ENCODE data around the gene PARP1. TPM values are rescaled to one million over a fixed set of nuclear protein-coding genes. Genes with fewer than 3 reads are reported as not detected.

The PARP1 gene
- 10 to 100 TPM; 30.9 to 65.1 (median 48.2) TPM for total RNA-seq

- peak within 1 kb of the TSS; percentile 86 for H3K4me3 ChIP-seq (ENCODE audit: low read depth, poor library complexity, severe bottlenecking)
- WGBS, 2 donors, result 0 to 3% methylated on average over 19 to 41 of the region's 90 CpGs
- TF ChIP-seq POLR2A (IDR thresholded peaks at IDR 0.05), result no peak
- no peak for TF ChIP-seq CTCF (IDR thresholded peaks at IDR 0.05)
- peak; percentile 88 to 97 for DNase-seq (ENCODE audit: low spot score in 2 of 2)
- intact Hi-C loops (cut with DNase I; ENCODE audit: low total_unique reads), result no loop called here
These were observed at the start of gene PARP1 for GRCh38 chr1:226407497-226408284. Gene PARP1 (minus strand): TSS chr1:226408093. CDS start chr1:226407929, 164 bp downstream.

- 64 to 65% methylated on average over 14 of the region's 14 CpGs for WGBS, 2 donors
- no peak for DNase-seq (ENCODE audit: low spot score in 2 of 2)
- no peak overlapping the region for H3K4me3 ChIP-seq (ENCODE audit: low read depth, poor library complexity, severe bottlenecking)
- TF ChIP-seq CTCF (IDR thresholded peaks at IDR 0.05), result no peak
- intact Hi-C loops (cut with DNase I; ENCODE audit: low total_unique reads), result no loop called here
These were observed 49.4 kb upstream of the PARP1 start for GRCh38 chr1:226457307-226457712.

GRCh38 chr1:226455843-226456242, 48.0 kb upstream of the PARP1 start:
- no peak for DNase-seq (ENCODE audit: low spot score in 2 of 2)
- no peak for TF ChIP-seq POLR2A (IDR thresholded peaks at IDR 0.05)
- TF ChIP-seq CTCF (IDR thresholded peaks at IDR 0.05), result no peak
- WGBS, 2 donors, result 87 to 92% methylated on average over 10 of the region's 10 CpGs
- no peak overlapping the region for H3K4me3 ChIP-seq (ENCODE audit: low read depth, poor library complexity, severe bottlenecking)
- intact Hi-C loops (cut with DNase I; ENCODE audit: low total_unique reads), result no loop called here

- TF ChIP-seq CTCF (IDR thresholded peaks at IDR 0.05), result no peak
- no peak for TF ChIP-seq POLR2A (IDR thresholded peaks at IDR 0.05)
- WGBS, 2 donors, result 63 to 64% methylated on average over 2 of the region's 2 CpGs
- H3K4me3 ChIP-seq (ENCODE audit: low read depth, poor library complexity, severe bottlenecking), result no peak overlapping the region
- intact Hi-C loops (cut with DNase I; ENCODE audit: low total_unique reads), result no loop called here
- DNase-seq (ENCODE audit: low spot score in 2 of 2), result no peak
These were observed 46.5 kb upstream of the PARP1 start for GRCh38 chr1:226454349-226454748.

- intact Hi-C loops (cut with DNase I; ENCODE audit: low total_unique reads), result no loop called here
- DNase-seq (ENCODE audit: low spot score in 2 of 2), result no peak
- WGBS, 2 donors, result 89 to 90% methylated on average over 7 of the region's 7 CpGs
- no peak overlapping the region for H3K4me3 ChIP-seq (ENCODE audit: low read depth, poor library complexity, severe bottlenecking)
- TF ChIP-seq POLR2A (IDR thresholded peaks at IDR 0.05) (no peak), CTCF (IDR thresholded peaks at IDR 0.05) (no peak)
These were observed 45.3 kb upstream of the PARP1 start for GRCh38 chr1:226453015-226453704.

Data from lower leg skin (tissue), 4 donors.